NCI-H1436 treated with DMSO at 0.1 percent for 48 hours (cell line): ENCODE data around the gene BRD2.
"Not testable (repeated sequence)": the region's sequence is repeated elsewhere in the genome, so short reads cannot be mapped to it uniquely, and the experiment has no call there.

Experiments
- DNase-seq: peaks from one replicate; lab custom pipeline; 2025; lab: John Stamatoyannopoulos, UW

BRD2 gene

GRCh38 chr6:32968093-32968866 is at the start of gene BRD2:
Gene BRD2 (plus strand): TSS chr6:32968594. CDS start chr6:32972899, 4,305 bp downstream.
- peak; percentile 83 for DNase-seq

GRCh38 chr6:32920715-32921114 is 47.7 kb upstream of the BRD2 start:
- no peak for DNase-seq

- DNase-seq = no peak
These were observed 46.3 kb upstream of the BRD2 start for GRCh38 chr6:32922083-32922482.

GRCh38 chr6:32931211-32931610 is 37.2 kb upstream of the BRD2 start:
- DNase-seq = no peak

- DNase-seq = no peak
These were observed 36.1 kb upstream of the BRD2 start for GRCh38 chr6:32932132-32932868.

- no peak for DNase-seq
These were observed 34.7 kb upstream of the BRD2 start for GRCh38 chr6:32933661-32934085.

- DNase-seq = no peak
These were observed 32.7 kb upstream of the BRD2 start for GRCh38 chr6:32935551-32936238.

- DNase-seq = no peak
These were observed 31.9 kb upstream of the BRD2 start for GRCh38 chr6:32936239-32937152.

- no peak for DNase-seq
These were observed 31.2 kb upstream of the BRD2 start for GRCh38 chr6:32937230-32937633.

- no peak for DNase-seq
These were observed 29.9 kb upstream of the BRD2 start for GRCh38 chr6:32938494-32938893.

- DNase-seq = peak; percentile 58
These were observed 27.7 kb upstream of the BRD2 start, which contains the start of gene HLA-DMB for GRCh38 chr6:32940656-32941213. Gene HLA-DMB (minus strand): TSS chr6:32941028. CDS start chr6:32940807, 221 bp downstream.

GRCh38 chr6:32941214-32941768 is 27.1 kb upstream of the BRD2 start:
- DNase-seq = no peak

GRCh38 chr6:32942555-32943123 is 25.8 kb upstream of the BRD2 start:
- not testable (repeated sequence) for DNase-seq

GRCh38 chr6:32943864-32944649 is 24.3 kb upstream of the BRD2 start:
- DNase-seq = no peak

- no peak for DNase-seq
These were observed 23.2 kb upstream of the BRD2 start for GRCh38 chr6:32945108-32945760.

GRCh38 chr6:32945953-32946352 is 22.4 kb upstream of the BRD2 start:
- DNase-seq = no peak

- DNase-seq = no peak
These were observed 21.5 kb upstream of the BRD2 start for GRCh38 chr6:32946893-32947292.

- no peak for DNase-seq
These were observed 20.6 kb upstream of the BRD2 start for GRCh38 chr6:32947552-32948465.
